Stimulated activated naive CD4-positive, alpha-beta T cell (primary cell): Measurements from ENCODE around the gene PDLIM4.

ENCODE experiments used
- DNase-seq, 6 experiments: peaks; one replicate each; lab custom pipeline; 2025; lab: John Stamatoyannopoulos, UW

Gene PDLIM4

DNA sequence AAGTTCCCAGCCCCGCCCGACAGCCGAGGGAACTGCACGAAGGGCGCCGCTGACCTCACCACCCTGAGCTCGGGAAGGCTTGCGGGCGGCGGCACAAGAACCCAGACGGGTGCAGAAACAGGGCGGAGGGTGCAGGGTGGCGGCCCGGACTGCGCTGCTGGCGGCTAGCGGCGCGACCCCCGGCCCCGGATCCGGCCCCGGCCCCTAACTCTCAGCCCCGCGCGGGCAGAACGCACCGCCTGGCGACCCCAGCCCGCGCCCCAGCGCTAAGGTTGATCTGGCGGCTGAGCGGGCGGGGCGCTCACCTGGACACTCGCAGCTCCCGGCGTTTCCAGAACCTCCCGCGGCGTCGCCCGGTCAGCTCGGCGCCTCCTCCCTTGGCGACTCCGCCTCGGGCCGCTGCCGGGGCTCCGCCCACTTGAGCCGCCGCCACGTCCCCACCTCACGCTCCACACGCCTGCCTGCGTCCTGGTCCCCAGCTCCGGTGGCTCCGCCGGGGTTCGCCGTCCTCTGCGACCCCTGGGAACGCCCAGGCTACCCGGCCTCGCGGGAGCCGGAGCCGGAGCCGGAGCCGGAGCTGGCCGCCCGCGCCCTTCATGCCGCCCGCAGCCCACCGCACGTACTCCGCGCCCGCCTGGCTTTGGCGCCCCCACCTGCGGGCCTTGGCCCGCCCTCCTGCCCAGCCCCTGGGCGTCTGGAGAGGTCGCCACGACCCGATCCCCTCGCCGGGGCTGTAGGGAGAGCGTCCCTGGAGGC lies 29.8 kb upstream of the PDLIM4 start, which contains the start of gene P4HA2:
Gene P4HA2, minus strand, starts transcription at position 369 of the 756 bp plus-strand sequence. CDS start 9,227 bp downstream, outside the sequence.
- DNase-seq, result no peak

DNA sequence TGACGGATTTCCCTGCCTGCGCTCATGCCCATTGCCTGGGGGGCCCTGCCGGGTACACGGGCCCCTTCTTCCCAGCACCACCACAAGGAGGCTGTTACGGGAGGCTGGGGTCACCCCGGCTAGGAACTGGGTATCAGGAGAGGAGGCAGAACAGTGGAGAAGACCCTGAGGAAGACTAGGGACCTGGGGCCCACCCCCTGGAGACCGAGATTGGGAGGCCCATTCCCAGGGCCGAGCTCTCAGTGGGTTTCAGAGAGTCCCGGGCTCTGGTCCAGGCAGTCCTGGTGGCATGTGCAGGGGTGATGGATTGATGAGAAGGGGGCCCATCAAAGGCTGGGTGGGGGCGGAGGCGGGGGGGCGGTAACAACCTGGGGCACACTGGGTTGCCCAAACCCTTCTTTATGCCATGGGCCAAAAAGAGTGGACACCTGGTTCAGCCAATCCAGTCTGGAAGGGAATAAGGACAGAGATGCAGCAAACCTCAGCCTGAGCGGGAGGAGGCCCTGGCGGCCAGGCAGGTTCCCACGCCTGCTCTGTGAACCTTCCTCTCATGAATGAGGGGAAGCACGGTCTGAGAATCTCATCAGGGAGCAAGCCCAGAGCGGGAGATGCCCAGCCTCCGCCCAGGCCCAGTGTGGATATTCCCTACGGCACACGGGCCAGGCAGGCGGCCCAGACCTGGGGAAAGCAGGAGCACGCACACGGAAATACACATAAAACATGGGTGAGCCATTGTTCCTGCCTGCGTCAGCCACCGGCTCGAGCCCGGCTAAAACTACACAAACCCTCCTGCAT lies 29.1 kb upstream of the PDLIM4 start:
- DNase-seq, result no peak

DNA sequence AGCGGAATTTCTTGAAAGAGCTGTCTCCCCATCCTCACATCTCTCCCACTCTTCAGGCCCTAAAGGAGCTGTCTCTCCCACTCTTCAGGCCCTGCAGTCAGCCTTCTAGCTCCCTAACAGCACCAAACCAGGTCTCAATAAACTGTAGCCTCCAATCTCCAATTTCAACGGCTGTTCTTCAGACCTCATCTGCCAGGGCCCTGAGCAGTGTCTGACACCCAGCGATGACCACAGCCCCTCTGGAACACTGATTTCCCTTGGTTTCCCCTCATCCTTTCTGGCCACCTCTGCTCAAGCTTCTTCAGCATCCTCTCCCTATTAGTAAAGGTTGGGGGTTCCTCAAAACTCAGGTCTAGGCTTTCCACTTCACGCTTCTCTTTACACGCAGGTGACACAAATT lies 28.3 kb upstream of the PDLIM4 start:
- no peak for DNase-seq

GRCh38 chr5:132230871-132231270 lies 26.6 kb upstream of the PDLIM4 start:
- no peak for DNase-seq

GRCh38 chr5:132232465-132232864 lies 25.0 kb upstream of the PDLIM4 start:
- no peak for DNase-seq

GRCh38 chr5:132233081-132233480 lies 24.4 kb upstream of the PDLIM4 start:
- DNase-seq, result no peak

- no peak for DNase-seq
These were observed 23.4 kb upstream of the PDLIM4 start for GRCh38 chr5:132233811-132234683.

- DNase-seq, result no peak
These were observed 22.8 kb upstream of the PDLIM4 start for GRCh38 chr5:132234684-132235062.

- DNase-seq, result no peak
These were observed 22.2 kb upstream of the PDLIM4 start for GRCh38 chr5:132235340-132235739.

DNA sequence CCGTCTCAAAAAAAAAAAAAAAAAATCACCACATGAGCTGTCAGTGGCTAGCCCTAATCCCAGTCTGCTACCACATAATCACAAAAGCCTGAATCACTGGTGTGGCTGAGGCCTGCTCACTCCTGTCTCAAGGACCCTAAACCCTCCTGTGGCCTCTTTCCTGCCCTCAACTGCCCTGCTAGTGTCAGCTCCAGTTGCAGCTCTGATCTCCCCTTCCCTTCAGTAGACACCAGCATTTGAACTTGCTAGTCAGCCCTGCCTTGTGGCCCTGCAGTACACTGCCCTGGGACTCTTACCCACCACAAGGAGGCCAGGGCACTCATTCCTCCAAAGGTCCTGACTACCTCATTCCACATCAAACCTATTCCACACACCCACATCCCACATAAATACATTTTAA lies 20.4 kb upstream of the PDLIM4 start:
- no peak for DNase-seq

DNA sequence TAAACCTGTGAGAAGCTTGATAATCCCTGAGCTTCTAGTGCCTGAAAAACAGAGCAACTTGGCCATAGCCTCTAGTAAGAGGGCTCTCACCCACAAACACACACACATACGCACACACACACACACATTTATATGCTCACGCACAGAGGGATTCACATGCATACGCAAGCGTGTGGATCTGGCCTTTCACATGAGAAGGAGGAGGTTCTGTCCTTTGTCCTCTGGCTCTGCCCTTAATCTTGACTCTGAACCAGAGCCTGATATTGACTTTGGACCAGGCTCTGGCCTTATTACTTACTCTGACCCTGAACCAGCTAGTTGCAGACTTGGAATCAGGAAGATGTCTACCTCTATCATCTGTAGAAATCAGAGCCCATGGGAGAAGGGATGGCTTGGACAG lies 19.8 kb upstream of the PDLIM4 start:
- no peak for DNase-seq

DNA sequence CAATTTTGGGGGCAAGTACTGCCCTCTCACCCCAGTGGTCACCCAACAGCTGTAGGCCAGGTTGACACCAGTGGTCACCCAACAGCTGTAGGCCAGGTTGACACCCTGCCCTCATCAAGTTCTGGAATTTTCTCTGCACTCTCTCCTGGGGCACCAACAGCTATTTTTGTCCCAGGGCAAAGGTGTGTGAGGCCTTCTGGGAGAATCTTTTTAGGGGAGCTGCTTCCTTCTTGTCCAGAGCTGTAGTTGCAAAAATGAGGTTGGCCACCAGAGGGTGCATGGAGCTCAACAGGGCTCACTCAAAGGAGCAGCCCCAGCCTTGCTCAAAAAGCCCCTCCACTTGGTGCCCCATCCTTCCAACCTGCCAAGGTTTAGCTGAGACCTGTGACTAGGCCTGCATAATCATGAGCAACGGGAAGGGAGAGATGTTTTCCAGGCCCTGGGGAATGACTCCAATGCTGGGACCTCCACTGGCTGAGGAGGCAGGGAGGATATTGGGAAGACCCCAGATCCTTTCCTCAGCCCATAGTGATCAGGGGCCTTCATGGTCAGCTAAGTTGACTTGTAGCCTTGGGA lies 19.2 kb upstream of the PDLIM4 start:
- peak; percentile 4 to 50 (median 28) for DNase-seq

GRCh38 chr5:132238901-132239500 lies 18.5 kb upstream of the PDLIM4 start:
- no peak for DNase-seq

DNA sequence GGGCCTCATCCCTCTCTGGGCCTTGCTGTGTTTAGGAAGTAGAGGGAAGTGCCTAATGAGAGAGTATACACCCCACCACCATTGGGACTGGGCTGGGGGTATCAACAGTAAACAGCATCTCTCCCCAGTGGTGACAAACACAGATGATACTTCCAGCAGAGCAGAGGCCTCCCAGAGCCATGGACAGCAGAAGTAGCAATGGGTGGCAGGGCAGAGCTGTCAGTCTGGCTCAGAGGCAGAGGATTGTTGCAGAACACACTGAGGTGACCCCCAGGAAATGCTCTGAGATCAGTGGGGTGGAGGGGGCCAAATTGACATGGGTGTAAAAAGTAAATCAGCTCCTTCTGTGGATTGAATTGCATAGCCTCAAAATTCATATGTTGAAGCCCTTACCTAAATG lies 17.7 kb upstream of the PDLIM4 start:
- DNase-seq, result no peak

- no peak for DNase-seq
These were observed 14.0 kb upstream of the PDLIM4 start for GRCh38 chr5:132243366-132243977.

DNA sequence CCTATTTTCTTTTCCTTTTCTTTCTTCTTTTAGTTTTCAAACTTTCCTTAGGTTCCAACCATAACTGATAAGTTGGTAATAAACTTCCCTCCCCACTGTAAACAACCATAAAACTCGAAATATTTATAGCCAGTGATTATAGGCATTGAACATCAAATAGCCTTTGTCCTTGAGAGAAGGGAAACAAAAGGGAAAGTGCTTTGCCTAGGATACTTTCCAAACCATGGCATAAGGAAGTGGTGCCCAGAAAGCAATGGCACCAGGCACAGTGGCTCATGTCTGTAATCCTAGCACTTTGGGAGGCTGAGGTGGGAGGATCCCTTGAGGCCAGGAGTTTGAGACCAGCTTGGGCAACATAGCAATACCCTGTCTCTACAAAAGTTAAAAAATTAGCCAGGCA lies 11.9 kb upstream of the PDLIM4 start:
- no peak for DNase-seq

- no peak for DNase-seq
These were observed 10.7 kb upstream of the PDLIM4 start for GRCh38 chr5:132246806-132247205.

DNA sequence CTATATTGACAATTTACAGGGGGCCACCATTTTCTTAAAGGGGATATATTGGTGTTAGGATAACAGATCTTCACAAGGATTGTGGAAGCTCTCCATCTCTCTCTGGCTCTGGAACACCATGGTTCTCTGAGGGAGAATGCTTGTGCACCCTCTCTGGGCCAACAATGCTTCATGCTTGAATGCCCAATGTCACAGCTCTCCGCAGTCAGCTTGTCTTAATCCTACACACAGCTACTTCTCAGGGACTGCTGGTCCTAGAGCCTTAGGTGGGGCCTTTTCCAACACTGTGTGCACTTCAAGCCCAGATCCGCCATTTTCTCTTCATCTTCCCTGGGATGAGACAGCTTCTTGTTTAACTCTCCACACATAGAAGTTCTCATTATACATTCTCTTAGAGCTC lies 6.9 kb upstream of the PDLIM4 start:
- DNase-seq, result no peak

DNA sequence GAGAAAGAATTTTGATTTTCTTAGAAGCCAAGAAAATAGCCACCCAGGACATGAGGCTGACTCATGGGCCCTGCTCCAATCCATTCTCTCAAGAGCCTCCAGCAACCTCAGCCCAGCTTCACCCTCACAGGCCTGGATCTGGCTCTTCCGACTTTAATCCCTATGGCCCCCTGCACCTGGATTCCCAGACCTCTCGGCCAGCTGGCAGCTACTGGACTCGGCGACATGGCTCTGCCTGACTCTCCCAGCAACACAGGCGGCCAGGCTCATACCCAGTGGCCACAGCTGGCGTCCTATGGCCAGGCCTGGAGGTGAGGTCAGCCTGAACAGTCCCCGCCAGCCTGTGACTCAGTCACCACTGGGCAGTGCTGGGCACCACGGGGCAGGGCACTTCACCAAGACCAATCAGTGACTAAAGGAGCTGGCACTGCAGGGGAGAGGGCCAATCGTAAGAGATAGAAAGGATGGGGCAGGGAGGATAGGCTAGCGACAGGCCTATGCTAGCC lies 6.2 kb upstream of the PDLIM4 start:
- no peak for DNase-seq

DNA sequence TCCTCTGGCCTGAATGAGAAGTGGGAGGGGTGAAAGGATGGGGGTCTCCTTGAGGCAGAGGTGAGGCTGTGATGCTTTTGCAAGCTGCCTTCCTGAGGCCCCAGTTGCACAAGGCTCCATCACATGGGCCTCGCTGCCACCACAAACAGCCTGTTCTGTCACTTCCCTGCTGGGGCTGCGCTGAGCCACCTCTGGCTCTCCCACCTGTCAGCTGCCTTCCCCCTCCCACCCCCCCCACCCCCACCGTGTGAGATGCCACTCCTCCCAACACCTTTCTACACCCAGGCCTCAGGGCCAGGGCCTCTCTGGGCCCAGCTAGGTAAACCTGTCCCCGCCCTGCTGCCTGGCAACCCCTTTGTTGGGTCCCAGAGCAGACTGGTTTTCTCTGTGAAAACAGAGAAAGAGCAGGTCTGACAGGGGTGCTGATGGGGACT lies 4.5 kb upstream of the PDLIM4 start:
- DNase-seq, result no peak
